HG03520 (cell line): ENCODE measurements around the gene FMO3.

ENCODE experiments used
- ATAC-seq: cut with Tn5 transposase; IDR thresholded peaks from one replicate; pipeline ENCODE4 v1.9.1; 2021; ENCODE audit warnings: mild to moderate bottlenecking, moderate library complexity; ENCODE audit not compliant: unreplicated experiment

The FMO3 gene

GRCh38 chr1:171155484-171155883, 64.8 kb downstream of the FMO3 start:
- no peak for ATAC-seq

DNA sequence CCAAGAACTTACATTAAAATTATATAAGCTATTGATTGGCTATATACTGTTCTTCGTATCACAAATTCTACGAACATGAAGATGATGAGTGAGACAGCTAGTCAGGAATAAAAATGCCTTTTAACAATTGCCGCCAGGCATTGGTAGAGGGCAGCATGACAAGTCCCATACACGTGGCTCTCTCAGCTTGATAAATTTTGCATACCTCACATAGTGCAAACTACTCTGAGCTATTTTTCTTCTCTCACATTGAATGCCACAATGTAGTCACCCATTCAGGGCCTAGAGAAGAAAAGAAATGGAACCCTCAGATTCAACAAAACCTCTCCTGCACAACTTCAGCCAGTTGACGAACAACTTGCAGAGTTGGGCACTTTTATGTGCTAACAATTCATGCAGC, 67.4 kb downstream of the FMO3 start:
- no peak for ATAC-seq

- no peak for ATAC-seq
Measured at GRCh38 chr1:171158551-171158950, 67.8 kb downstream of the FMO3 start.

DNA sequence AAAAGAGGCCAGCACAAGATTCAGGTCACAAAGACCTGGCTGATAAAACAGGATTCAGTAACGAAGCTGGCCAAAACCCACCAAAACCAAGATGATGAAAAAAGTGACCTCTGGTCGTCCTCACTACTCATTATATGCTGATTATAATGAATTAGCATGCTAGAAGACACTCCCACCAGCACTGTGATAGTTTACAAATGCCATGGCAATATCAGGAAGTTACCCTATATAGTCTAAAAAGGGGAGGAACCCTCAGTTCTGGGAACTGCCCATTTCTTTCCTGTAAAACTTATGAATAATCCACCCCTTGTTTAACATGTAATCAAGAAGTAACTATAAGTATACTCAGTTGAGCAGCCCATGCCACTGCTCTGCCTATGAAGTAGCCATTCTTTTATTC, 68.4 kb downstream of the FMO3 start:
- ATAC-seq = no peak

DNA sequence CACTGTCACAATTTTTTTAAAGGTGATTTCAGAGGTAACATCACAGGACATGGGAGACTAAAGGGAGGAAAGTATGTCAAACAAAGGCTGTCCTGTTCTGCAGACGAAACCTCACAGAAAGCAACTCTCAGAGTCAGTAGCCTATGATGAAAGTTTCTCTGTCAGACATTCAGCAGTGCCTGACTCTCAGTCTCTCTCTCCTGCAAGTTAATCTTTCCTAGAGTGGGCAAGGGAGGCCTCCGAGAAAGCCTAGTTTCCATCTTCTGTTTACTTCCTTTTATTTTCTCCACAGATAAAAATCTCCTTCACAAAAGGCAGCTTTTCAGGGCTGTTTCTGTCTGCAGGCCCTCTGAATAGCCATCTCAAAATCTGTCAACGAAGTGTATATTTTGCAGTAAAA, 69.5 kb downstream of the FMO3 start:
- no peak for ATAC-seq

DNA sequence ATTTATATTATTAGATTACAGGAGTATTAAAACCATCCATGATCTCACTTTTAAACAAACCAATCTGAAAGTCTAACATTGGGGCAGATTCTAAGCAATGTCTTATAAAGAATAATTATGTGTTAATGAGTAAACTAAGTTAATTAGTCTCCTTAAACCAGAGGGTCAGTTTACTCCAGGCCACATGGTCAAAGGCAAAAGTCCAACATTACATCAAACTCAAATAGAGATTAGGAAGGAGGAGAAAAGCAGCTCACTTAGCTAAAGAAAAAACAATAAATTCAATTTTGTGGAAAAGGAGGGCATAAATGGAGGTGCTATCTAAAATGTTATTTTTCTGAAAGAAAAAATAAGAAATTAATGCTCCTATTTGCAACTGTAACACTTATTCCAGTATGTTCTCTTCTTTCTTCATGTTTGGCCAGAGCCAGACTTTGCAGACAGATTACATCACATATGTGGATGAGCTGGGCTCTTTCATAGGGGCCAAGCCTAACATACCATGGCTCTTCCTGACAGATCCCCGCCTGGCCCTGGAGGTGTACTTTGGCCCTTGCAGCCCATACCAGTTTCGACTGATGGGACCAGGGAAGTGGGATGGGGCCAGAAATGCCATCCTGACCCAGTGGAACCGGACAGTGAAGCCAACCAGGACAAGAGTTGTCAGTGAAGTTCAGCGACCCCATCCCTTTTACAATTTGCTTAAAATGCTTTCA, 70.1 kb downstream of the FMO3 start:
- ATAC-seq = no peak

DNA sequence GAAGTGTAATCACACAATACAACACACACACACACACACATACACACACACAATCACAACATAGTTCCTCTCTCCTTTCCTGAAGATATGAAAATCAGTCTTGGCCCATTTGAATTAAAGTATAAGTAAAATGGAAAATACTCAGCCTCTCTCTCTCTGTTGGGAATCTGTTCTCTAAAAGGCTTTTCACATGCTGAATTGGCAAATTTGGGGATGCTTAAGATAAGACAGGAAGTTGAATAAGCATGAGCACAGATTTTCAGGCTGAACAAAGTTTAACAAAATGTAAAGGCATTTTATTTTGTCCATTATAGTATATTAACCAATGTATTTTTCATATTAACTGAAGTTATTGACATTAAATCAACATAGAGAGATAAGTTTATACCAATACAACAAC, 70.7 kb downstream of the FMO3 start:
- no peak for ATAC-seq

DNA sequence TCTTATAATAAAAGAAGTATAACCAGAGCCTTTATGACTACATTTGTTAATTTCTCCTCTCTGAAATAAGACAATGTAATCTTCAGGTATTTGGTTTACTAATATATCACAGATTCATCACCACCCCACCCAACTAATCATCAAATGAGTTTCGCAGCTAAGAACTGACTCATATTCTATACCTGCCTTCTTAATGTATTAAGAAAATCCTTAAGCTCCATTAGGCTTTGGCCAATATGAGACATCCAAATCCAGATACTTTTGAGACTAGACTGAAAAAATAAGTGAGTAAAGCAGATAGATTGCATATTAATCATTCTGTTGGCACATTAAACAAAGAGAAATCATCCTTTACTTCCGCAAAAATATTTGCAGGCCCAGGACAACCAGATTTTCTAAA, 75.7 kb downstream of the FMO3 start:
- no peak for ATAC-seq
